SK-N-SH (cell line): ENCODE measurements around the gene SLC35F4. TPM values are rescaled to one million over a fixed set of nuclear protein-coding genes. Genes with fewer than 3 reads are reported as not detected.

ENCODE experiments used
- CTCF ChIA-PET: fragments of 300-600, 350-600 bp; formaldehyde crosslinking; extraction: SDS; loops from one replicate; lab custom pipeline; 2021; lab: Yijun Ruan, JAX
- POLR2A ChIA-PET: fragments of 350-600 bp; sonication (Branson Sonifier 250); formaldehyde crosslinking; extraction: SDS; loops from one replicate; lab custom pipeline; 2020; ENCODE audit warnings: antibody characterized with exemption, inconsistent platforms; lab: Yijun Ruan, JAX
- DNase-seq: peaks from one replicate; pipeline ENCODE4 v3.0.0; 2012
- H2AFZ ChIP-seq: fragments of 200-600 bp; sonication (generic); 2 replicates; pipeline ENCODE4 v1.8.1; 2016; ENCODE audit warnings: antibody characterized with exemption, mild to moderate bottlenecking, low read depth
- H3F3A ChIP-seq: fragments of 200-600 bp; sonication (generic); replicated peaks from 2 replicates; pipeline ENCODE3; 2016; ENCODE audit warnings: antibody characterized with exemption, mild to moderate bottlenecking; ENCODE audit not compliant: insufficient read depth
- H3K27ac ChIP-seq, 2 experiments: fragments of 200-500 bp in 1 of 2; fragments of 200-600 bp in 1 of 2; sonication (Bioruptor generic) in 1 of 2; sonication (generic), shearing (Covaris generic) in 1 of 2; 2 replicates each; pipeline versions ENCODE4 v1.5.1 to v1.6.1; 2014 to 2016; ENCODE audit warnings: low read depth in 2 of 2, inconsistent platforms in 1 of 2, low read length in 1 of 2, mild to moderate bottlenecking in 1 of 2, mixed read lengths in 1 of 2
- H3K27me3 ChIP-seq: fragments of 200-600 bp; sonication (generic), shearing (Covaris generic); 2 replicates; pipeline ENCODE4 v1.6.1; 2016; ENCODE audit warnings: mixed run types; ENCODE audit not compliant: insufficient read depth
- H3K36me3 ChIP-seq, 2 experiments: fragments of 200-500 bp in 1 of 2; fragments of 200-600 bp in 1 of 2; sonication (Bioruptor generic) in 1 of 2; sonication (generic) in 1 of 2; replicated peaks in 1 of 2; 2 replicates each; pipeline versions ENCODE3 to v1.5.1; 2014 to 2016; ENCODE audit warnings: low read length in 1 of 2, mild to moderate bottlenecking in 1 of 2; ENCODE audit not compliant: insufficient read depth in 2 of 2, control insufficient read depth in 1 of 2
- H3K4me1 ChIP-seq, 2 experiments: fragments of 200-500 bp in 1 of 2; fragments of 200-600 bp in 1 of 2; sonication (Bioruptor generic) in 1 of 2; sonication (generic), shearing (Covaris generic) in 1 of 2; 2 replicates each; pipeline versions ENCODE4 v1.5.1 to v1.6.1; 2014 to 2016; ENCODE audit warnings: low read depth in 1 of 2, low read length in 1 of 2, mixed run types in 1 of 2; ENCODE audit not compliant: insufficient read depth in 2 of 2, control insufficient read depth in 1 of 2
- H3K4me2 ChIP-seq: fragments of 200-600 bp; sonication (generic), shearing (Covaris generic); 2 replicates; pipeline ENCODE4 v1.6.1; 2017; ENCODE audit warnings: mixed run types
- H3K4me3 ChIP-seq, 2 experiments: fragments of 200-500 bp in 1 of 2; fragments of 200-600 bp in 1 of 2; sonication (Bioruptor generic) in 1 of 2; sonication (generic), shearing (Covaris generic) in 1 of 2; 2 replicates each; pipeline versions ENCODE4 v1.5.1 to v1.8.1; 2014 to 2016; ENCODE audit warnings: low read depth in 2 of 2, inconsistent platforms in 1 of 2, low read length in 1 of 2, mild to moderate bottlenecking in 1 of 2, mixed read lengths in 1 of 2, moderate library complexity in 1 of 2
- H3K79me2 ChIP-seq: fragments of 200-600 bp; sonication (generic); 2 replicates; pipeline ENCODE4 v1.8.1; 2017; ENCODE audit warnings: mild to moderate bottlenecking; ENCODE audit not compliant: insufficient read depth
- H3K9ac ChIP-seq: fragments of 200-600 bp; sonication (generic); 2 replicates; pipeline ENCODE4 v1.6.1; 2017; ENCODE audit warnings: mixed run types
- H3K9me2 ChIP-seq: fragments of 200-600 bp; sonication (generic); 2 replicates; pipeline ENCODE4 v1.6.1; 2017; ENCODE audit warnings: mixed run types
- H3K9me3 ChIP-seq: fragments of 200-600 bp; sonication (generic); 2 replicates; pipeline ENCODE4 v1.6.1; 2017; ENCODE audit warnings: mixed run types, mild to moderate bottlenecking, moderate library complexity
- H4K20me1 ChIP-seq: fragments of 200-600 bp; sonication (generic); 2 replicates; pipeline ENCODE4 v1.6.1; 2017; ENCODE audit warnings: mild to moderate bottlenecking, mixed run types; ENCODE audit not compliant: insufficient read depth
- CHD2 ChIP-seq: fragments of 150-350 bp; IDR thresholded peaks from 2 replicates; pipeline ENCODE4 v1.6.1; 2018; ENCODE audit warnings: low read length; ENCODE audit not compliant: partially characterized antibody
- ELF1 ChIP-seq: IDR thresholded peaks from 2 replicates; pipeline ENCODE4 v1.4.0; 2012
- EP300 ChIP-seq, 2 experiments: IDR thresholded peaks; 2 replicates each; pipeline versions ENCODE4 v1.4.0 to v1.6.1; 2012; ENCODE audit warnings: borderline replicate concordance in 1 of 2, low read depth in 1 of 2, low read length in 1 of 2
- EZH2phosphoT487 ChIP-seq: fragments of 200-600 bp; sonication (generic); IDR thresholded peaks from 2 replicates; pipeline ENCODE4 v1.6.1; 2017; ENCODE audit warnings: low read depth, mixed run types, mild to moderate bottlenecking, antibody characterized with exemption, moderate library complexity, borderline replicate concordance
- FOSL2 ChIP-seq: IDR thresholded peaks from 2 replicates; pipeline ENCODE4 v1.4.0; 2012; ENCODE audit warnings: low read depth, mild to moderate bottlenecking, moderate library complexity, borderline replicate concordance
- FOXJ3 ChIP-seq: sonication (generic); formaldehyde crosslinking; IDR thresholded peaks from 2 replicates; pipeline ENCODE4 v1.5.1; 2020; ENCODE audit warnings: mild to moderate bottlenecking, missing genetic modification reagents
- FOXM1 ChIP-seq: IDR thresholded peaks from 2 replicates; pipeline ENCODE4 v1.4.0; 2012; ENCODE audit warnings: low read depth, mild to moderate bottlenecking
- GABPA ChIP-seq: IDR thresholded peaks from 2 replicates; pipeline ENCODE4 v1.4.0; 2012; ENCODE audit warnings: low read depth, mild to moderate bottlenecking
- JUND ChIP-seq: IDR thresholded peaks from 2 replicates; pipeline ENCODE4 v1.4.0; 2012
- MEF2A ChIP-seq: IDR thresholded peaks from 2 replicates; pipeline ENCODE4 v1.4.0; 2012; ENCODE audit warnings: low read depth, borderline replicate concordance
- MXI1 ChIP-seq: IDR thresholded peaks from 2 replicates; pipeline ENCODE4 v1.6.1; 2012; ENCODE audit warnings: mild to moderate bottlenecking, low read depth, low read length, improper control_type of control experiment
- NFIC ChIP-seq: IDR thresholded peaks from 2 replicates; pipeline ENCODE4 v1.4.0; 2012; ENCODE audit warnings: borderline replicate concordance
- NRF1 ChIP-seq: IDR thresholded peaks from 2 replicates; pipeline ENCODE4 v1.6.1; 2012; ENCODE audit warnings: low read depth, mild to moderate bottlenecking, low read length
- POLR2AphosphoS5 ChIP-seq: IDR thresholded peaks from 2 replicates; pipeline ENCODE4 v1.6.1; 2012; ENCODE audit warnings: low read depth, low read length
- RAD21 ChIP-seq: IDR thresholded peaks from 2 replicates; pipeline ENCODE4 v1.6.1; 2012; ENCODE audit warnings: mild to moderate bottlenecking, low read length
- RCOR1 ChIP-seq: fragments of 150-350 bp; IDR thresholded peaks from 2 replicates; pipeline ENCODE4 v1.6.1; 2017; ENCODE audit warnings: antibody characterized with exemption, low read length
- RFX5 ChIP-seq: IDR thresholded peaks from 2 replicates; pipeline ENCODE4 v1.6.1; 2012; ENCODE audit warnings: mild to moderate bottlenecking, improper control_type of control experiment, low read length
- SIN3A ChIP-seq: IDR thresholded peaks from 2 replicates; pipeline ENCODE4 v1.6.1; 2012; ENCODE audit warnings: low read depth, mild to moderate bottlenecking, low read length, moderate library complexity, borderline replicate concordance
- SMC3 ChIP-seq: IDR thresholded peaks from 2 replicates; pipeline ENCODE4 v1.6.1; 2012; ENCODE audit warnings: low read depth, low read length, improper control_type of control experiment
- TAF1 ChIP-seq: IDR thresholded peaks from 2 replicates; pipeline ENCODE4 v1.6.1; 2012; ENCODE audit warnings: low read depth, mild to moderate bottlenecking, low read length, moderate library complexity, borderline replicate concordance
- TCF12 ChIP-seq: IDR thresholded peaks from 2 replicates; pipeline ENCODE4 v1.4.0; 2012
- YY1 ChIP-seq: IDR thresholded peaks from 2 replicates; pipeline ENCODE4 v1.4.0; 2012; ENCODE audit warnings: low read depth, mild to moderate bottlenecking
- WGBS: methylation state at CpG from one replicate; pipeline ENCODE4 v1.1.6; 2017; ENCODE audit warnings: low lambda C conversion rate; 5-methylcytosine and 5-hydroxymethylcytosine counted together
- polyA plus RNA-seq, 3 experiments: library from polyadenylated mRNA; depleted of rRNA; stranded (reverse); fragments of >200 nt; gene quantifications; 2 replicates each; pipeline ENCODE4 v1.2.3, GENCODE V29; 2012
- TF ChIP-seq, protein P1 (sequence below): IDR thresholded peaks from 2 replicates; pipeline ENCODE4 v1.4.0; 2012; ENCODE audit warnings: low read depth, borderline replicate concordance
- TF ChIP-seq, protein P2 (sequence below): fragments of 150-350 bp; IDR thresholded peaks from 2 replicates; pipeline ENCODE4 v1.6.1; 2017; ENCODE audit warnings: antibody characterized with exemption, low read length, low read depth, borderline replicate concordance
- TF ChIP-seq, protein P3 (sequence below): IDR thresholded peaks from 2 replicates; pipeline ENCODE4 v1.4.0; 2012; ENCODE audit warnings: low read depth
- TF ChIP-seq, protein P4 (sequence below): IDR thresholded peaks from 2 replicates; pipeline ENCODE4 v1.4.0; 2012; ENCODE audit warnings: low read depth, borderline replicate concordance

SLC35F4 gene
- polyA plus RNA-seq, 1 of the 3 experiments (the other 2 are of a cell fraction): not detected

DNA sequence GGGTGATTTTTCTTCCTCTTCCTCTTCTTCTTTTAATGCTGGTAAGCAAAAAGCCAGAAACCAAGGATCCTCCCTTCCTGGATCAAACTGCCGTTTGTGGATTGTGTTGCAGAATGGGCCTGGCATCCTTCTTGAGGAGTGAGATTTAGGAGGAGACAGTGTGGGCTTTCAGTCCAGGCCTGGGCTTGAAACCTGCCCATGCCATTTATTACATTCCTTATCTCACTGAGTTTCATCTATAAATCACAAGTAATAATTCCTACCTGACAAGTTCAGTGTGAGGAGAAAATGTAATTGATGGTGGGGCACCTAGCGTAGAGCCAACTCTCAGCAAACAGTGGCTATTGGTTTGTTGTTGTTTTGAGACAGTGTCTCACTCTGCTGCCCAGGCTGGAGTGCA lies 126.4 kb downstream of the SLC35F4 start:
- POLR2A ChIA-PET: no interaction called here
- 11% methylated on average over 2 of the region's 2 CpGs for WGBS
- peaks cover 10% of the 10 kb centered on the region; the same call in 1 of the 2 replicates for H3K27me3 ChIP-seq

DNA sequence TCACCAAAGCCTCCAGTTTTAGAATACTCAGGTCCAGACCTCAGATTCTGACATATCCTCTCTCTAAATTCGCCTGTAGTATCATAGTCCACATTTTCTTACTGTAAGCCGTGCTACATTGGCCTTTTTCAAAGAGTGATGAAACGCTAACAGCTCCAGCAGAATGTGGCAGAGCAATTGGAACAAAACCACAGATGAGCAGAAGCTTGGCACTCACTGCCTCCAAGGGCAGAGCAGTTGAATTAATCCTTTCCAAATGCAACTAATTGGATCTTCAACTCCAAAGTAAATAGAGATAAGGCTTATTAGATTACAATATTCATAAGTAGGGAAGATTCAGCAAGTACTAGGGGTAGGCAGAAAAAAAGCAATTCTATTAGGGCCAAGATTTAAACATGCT lies 128.3 kb downstream of the SLC35F4 start:
- H3K9ac ChIP-seq: no peak overlapping the region
- H3K27ac ChIP-seq: no peak overlapping the region
- CTCF ChIA-PET: no interaction called here
- 0% methylated on average over 3 of the region's 3 CpGs for WGBS
- H3K9me3 ChIP-seq: no peaks in the 10 kb centered on the region
- no peak overlapping the region for H2AFZ ChIP-seq
- H3K4me3 ChIP-seq: no peak overlapping the region
- H3K9me2 ChIP-seq: no peaks in the 10 kb centered on the region
- H3K4me2 ChIP-seq: no peak overlapping the region
- no peaks in the 10 kb centered on the region for H3K79me2 ChIP-seq
- no peaks in the 10 kb centered on the region for H3K36me3 ChIP-seq
- peaks cover 10% of the 10 kb centered on the region; the same call in 1 of the 2 replicates for H3K27me3 ChIP-seq
- no peak for DNase-seq
- H4K20me1 ChIP-seq: no peaks in the 10 kb centered on the region
- no peaks in the 10 kb centered on the region for H3F3A ChIP-seq
- peaks cover 0 to 5% of the 10 kb centered on the region in 2 experiments; a peak in 1 of 4 replicates for H3K4me1 ChIP-seq
- POLR2A ChIA-PET: no interaction called here
- TF ChIP-seq EP300 (IDR thresholded peaks at IDR 0.05; ENCODE audit: borderline replicate concordance in 1 of 2, low read depth in 1 of 2, low read length in 1 of 2) (no peak), SMC3 (no peak), GABPA (no peak), YY1 (no peak), RFX5 (no peak), JUND (no peak), ELF1 (no peak), FOXM1 (no peak), NRF1 (no peak), TAF1 (no peak)
- TF ChIP-seq, protein P1, sequence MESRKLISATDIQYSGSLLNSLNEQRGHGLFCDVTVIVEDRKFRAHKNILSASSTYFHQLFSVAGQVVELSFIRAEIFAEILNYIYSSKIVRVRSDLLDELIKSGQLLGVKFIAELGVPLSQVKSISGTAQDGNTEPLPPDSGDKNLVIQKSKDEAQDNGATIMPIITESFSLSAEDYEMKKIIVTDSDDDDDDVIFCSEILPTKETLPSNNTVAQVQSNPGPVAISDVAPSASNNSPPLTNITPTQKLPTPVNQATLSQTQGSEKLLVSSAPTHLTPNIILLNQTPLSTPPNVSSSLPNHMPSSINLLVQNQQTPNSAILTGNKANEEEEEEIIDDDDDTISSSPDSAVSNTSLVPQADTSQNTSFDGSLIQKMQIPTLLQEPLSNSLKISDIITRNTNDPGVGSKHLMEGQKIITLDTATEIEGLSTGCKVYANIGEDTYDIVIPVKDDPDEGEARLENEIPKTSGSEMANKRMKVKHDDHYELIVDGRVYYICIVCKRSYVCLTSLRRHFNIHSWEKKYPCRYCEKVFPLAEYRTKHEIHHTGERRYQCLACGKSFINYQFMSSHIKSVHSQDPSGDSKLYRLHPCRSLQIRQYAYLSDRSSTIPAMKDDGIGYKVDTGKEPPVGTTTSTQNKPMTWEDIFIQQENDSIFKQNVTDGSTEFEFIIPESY: no peak

More for the DNA sequence above, 126.4 kb downstream of the SLC35F4 start:
- Histone ChIP-seq H3K9ac (no peak overlapping the region), H3F3A (no peaks in the 10 kb centered on the region), H3K9me3 (no peaks in the 10 kb centered on the region), H3K9me2 (no peaks in the 10 kb centered on the region), H3K4me2 (no peak overlapping the region), H2AFZ (no peak overlapping the region), H3K4me3 (no peak overlapping the region), H3K27ac (no peak overlapping the region), H3K4me1 (peaks cover 0 to 5% of the 10 kb centered on the region in 2 experiments; a peak in 1 of 4 replicates), H3K36me3 (no peaks in the 10 kb centered on the region), H4K20me1 (no peaks in the 10 kb centered on the region), H3K79me2 (no peaks in the 10 kb centered on the region)
- TF ChIP-seq, protein P1: no peak
- TF ChIP-seq SIN3A (no peak), JUND (no peak), RAD21 (no peak), FOSL2 (no peak), NFIC (no peak), FOXM1 (no peak), CHD2 (no peak), POLR2AphosphoS5 (no peak), EP300 (IDR thresholded peaks at IDR 0.05; ENCODE audit: borderline replicate concordance in 1 of 2, low read depth in 1 of 2, low read length in 1 of 2) (no peak), FOXJ3 (CRISPR knock-in tag) (no peak), MEF2A (no peak), RFX5 (no peak), TCF12 (no peak), RCOR1 (no peak), EZH2phosphoT487 (no peak), MXI1 (no peak)
- TF ChIP-seq, protein P2, sequence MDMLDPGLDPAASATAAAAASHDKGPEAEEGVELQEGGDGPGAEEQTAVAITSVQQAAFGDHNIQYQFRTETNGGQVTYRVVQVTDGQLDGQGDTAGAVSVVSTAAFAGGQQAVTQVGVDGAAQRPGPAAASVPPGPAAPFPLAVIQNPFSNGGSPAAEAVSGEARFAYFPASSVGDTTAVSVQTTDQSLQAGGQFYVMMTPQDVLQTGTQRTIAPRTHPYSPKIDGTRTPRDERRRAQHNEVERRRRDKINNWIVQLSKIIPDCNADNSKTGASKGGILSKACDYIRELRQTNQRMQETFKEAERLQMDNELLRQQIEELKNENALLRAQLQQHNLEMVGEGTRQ: no peak
- TF ChIP-seq, protein P3, sequence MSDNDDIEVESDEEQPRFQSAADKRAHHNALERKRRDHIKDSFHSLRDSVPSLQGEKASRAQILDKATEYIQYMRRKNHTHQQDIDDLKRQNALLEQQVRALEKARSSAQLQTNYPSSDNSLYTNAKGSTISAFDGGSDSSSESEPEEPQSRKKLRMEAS: no peak
- TF ChIP-seq, protein P4, sequence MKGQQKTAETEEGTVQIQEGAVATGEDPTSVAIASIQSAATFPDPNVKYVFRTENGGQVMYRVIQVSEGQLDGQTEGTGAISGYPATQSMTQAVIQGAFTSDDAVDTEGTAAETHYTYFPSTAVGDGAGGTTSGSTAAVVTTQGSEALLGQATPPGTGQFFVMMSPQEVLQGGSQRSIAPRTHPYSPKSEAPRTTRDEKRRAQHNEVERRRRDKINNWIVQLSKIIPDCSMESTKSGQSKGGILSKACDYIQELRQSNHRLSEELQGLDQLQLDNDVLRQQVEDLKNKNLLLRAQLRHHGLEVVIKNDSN: no peak
- CTCF ChIA-PET: no interaction called here
- DNase-seq: no peak
